Measurements from ENCODE around the gene CD247.

DNA sequence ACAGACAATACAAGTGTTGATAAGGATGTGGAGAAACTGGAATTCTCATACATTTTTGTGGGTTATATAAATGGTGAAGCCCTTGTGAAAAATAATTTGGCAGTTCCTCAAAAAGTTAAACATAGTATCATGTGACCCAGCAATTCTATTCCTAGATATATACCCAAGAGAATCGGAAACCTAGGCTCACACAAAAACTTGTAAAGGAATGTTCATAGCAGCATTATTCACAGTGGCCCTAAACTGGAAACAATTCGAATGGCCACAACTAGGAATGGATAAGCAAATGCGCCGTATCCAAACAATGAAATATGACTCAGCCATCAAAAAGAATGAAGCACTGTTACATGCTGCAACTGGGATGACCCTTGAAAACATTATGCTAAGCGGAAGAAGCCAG lies 3.9 kb upstream of the CD247 start:
- TF ChIP-seq ZNF496 (CRISPR knock-in tag; IDR thresholded peaks at IDR 0.05; ENCODE audit: insufficient replicate concordance) (no peak), ZBTB1 (CRISPR knock-in tag; IDR thresholded peaks at IDR 0.05; ENCODE audit: borderline replicate concordance) (no peak), MAFK (conservative IDR thresholded peaks at IDR 0.05 in 1 of 2, IDR thresholded peaks at IDR 0.05 in 1 of 2; ENCODE audit: low read length in 2 of 2) (no peak), SKI (IDR thresholded peaks at IDR 0.05; ENCODE audit: partially characterized antibody) (no peak), TOE1 (CRISPR knock-in tag; IDR thresholded peaks at IDR 0.05) (no peak), EZH2 (conservative IDR thresholded peaks at IDR 0.05; ENCODE audit: low read depth, low read length) (no peak), BHLHE40 (IDR thresholded peaks at IDR 0.05; ENCODE audit: low read length) (no peak), ZNF124 (CRISPR knock-in tag; IDR thresholded peaks at IDR 0.05) (no peak), ZNF616 (CRISPR knock-in tag; IDR thresholded peaks at IDR 0.05; ENCODE audit: low read depth) (no peak), RELA (CRISPR knock-in tag; IDR thresholded peaks at IDR 0.05) (no peak)
- TF ChIP-seq, protein P1, sequence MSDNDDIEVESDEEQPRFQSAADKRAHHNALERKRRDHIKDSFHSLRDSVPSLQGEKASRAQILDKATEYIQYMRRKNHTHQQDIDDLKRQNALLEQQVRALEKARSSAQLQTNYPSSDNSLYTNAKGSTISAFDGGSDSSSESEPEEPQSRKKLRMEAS (IDR thresholded peaks at IDR 0.05), result no peak
- TF ChIP-seq, protein P2, sequence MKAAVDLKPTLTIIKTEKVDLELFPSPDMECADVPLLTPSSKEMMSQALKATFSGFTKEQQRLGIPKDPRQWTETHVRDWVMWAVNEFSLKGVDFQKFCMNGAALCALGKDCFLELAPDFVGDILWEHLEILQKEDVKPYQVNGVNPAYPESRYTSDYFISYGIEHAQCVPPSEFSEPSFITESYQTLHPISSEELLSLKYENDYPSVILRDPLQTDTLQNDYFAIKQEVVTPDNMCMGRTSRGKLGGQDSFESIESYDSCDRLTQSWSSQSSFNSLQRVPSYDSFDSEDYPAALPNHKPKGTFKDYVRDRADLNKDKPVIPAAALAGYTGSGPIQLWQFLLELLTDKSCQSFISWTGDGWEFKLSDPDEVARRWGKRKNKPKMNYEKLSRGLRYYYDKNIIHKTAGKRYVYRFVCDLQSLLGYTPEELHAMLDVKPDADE (CRISPR knock-in tag; IDR thresholded peaks at IDR 0.05), result no peak
- TF ChIP-seq, protein P3, sequence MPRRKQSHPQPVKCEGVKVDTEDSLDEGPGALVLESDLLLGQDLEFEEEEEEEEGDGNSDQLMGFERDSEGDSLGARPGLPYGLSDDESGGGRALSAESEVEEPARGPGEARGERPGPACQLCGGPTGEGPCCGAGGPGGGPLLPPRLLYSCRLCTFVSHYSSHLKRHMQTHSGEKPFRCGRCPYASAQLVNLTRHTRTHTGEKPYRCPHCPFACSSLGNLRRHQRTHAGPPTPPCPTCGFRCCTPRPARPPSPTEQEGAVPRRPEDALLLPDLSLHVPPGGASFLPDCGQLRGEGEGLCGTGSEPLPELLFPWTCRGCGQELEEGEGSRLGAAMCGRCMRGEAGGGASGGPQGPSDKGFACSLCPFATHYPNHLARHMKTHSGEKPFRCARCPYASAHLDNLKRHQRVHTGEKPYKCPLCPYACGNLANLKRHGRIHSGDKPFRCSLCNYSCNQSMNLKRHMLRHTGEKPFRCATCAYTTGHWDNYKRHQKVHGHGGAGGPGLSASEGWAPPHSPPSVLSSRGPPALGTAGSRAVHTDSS (CRISPR knock-in tag; conservative IDR thresholded peaks at IDR 0.05), result no peak
- TF ChIP-seq, protein P4, sequence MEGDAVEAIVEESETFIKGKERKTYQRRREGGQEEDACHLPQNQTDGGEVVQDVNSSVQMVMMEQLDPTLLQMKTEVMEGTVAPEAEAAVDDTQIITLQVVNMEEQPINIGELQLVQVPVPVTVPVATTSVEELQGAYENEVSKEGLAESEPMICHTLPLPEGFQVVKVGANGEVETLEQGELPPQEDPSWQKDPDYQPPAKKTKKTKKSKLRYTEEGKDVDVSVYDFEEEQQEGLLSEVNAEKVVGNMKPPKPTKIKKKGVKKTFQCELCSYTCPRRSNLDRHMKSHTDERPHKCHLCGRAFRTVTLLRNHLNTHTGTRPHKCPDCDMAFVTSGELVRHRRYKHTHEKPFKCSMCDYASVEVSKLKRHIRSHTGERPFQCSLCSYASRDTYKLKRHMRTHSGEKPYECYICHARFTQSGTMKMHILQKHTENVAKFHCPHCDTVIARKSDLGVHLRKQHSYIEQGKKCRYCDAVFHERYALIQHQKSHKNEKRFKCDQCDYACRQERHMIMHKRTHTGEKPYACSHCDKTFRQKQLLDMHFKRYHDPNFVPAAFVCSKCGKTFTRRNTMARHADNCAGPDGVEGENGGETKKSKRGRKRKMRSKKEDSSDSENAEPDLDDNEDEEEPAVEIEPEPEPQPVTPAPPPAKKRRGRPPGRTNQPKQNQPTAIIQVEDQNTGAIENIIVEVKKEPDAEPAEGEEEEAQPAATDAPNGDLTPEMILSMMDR (CRISPR knock-in tag; IDR thresholded peaks at IDR 0.05), result no peak
